HG03521 (cell line): ENCODE measurements around the gene NANP.
"Not testable (repeated sequence)": the region's sequence is repeated elsewhere in the genome, so short reads cannot be mapped to it uniquely, and the experiment has no call there.

Experiments used
- ATAC-seq: cut with Tn5 transposase; IDR thresholded peaks from one replicate; pipeline ENCODE4 v1.9.1; 2021; ENCODE audit warnings: mild to moderate bottlenecking, moderate library complexity; ENCODE audit not compliant: unreplicated experiment

NANP gene

GRCh38 chr20:25623736-25624499, at the start of gene NANP:
Gene NANP (minus strand): TSS chr20:25624014. CDS start chr20:25623948, 66 bp downstream.
- ATAC-seq = peak; percentile 87

GRCh38 chr20:25672659-25673235, 48.9 kb upstream of the NANP start:
- ATAC-seq = no peak

GRCh38 chr20:25669826-25670422, 46.1 kb upstream of the NANP start:
- no peak for ATAC-seq

GRCh38 chr20:25668446-25668845, 44.6 kb upstream of the NANP start:
- no peak for ATAC-seq

GRCh38 chr20:25659999-25660398, 36.2 kb upstream of the NANP start:
- ATAC-seq = no peak

GRCh38 chr20:25654487-25654886, 30.7 kb upstream of the NANP start:
- no peak for ATAC-seq

- not testable (repeated sequence) for ATAC-seq
These were observed 29.1 kb upstream of the NANP start for GRCh38 chr20:25652866-25653265.

- ATAC-seq = no peak
These were observed 21.0 kb upstream of the NANP start for GRCh38 chr20:25644814-25645213.

GRCh38 chr20:25643716-25644115, 19.9 kb upstream of the NANP start:
- ATAC-seq = no peak

GRCh38 chr20:25637247-25637646, 13.4 kb upstream of the NANP start:
- ATAC-seq = no peak

- ATAC-seq = no peak
These were observed 9.4 kb upstream of the NANP start for GRCh38 chr20:25632940-25633790.

- ATAC-seq = not testable (repeated sequence)
These were observed 6.8 kb upstream of the NANP start for GRCh38 chr20:25630615-25631014.

GRCh38 chr20:25629816-25630499, 6.1 kb upstream of the NANP start:
- ATAC-seq = no peak

GRCh38 chr20:25626779-25627178, 3.0 kb upstream of the NANP start:
- ATAC-seq = no peak

GRCh38 chr20:25624500-25624939, 706 bp upstream of the NANP start:
- ATAC-seq = no peak

GRCh38 chr20:25623225-25623735, 534 bp downstream of the NANP start:
- peak; percentile 18 for ATAC-seq

GRCh38 chr20:25622450-25623224, 1.2 kb downstream of the NANP start:
- ATAC-seq = no peak

GRCh38 chr20:25622049-25622448, 1.8 kb downstream of the NANP start:
- no peak for ATAC-seq

- no peak for ATAC-seq
These were observed 4.3 kb downstream of the NANP start for GRCh38 chr20:25619514-25619913.

GRCh38 chr20:25608774-25609173, 15.0 kb downstream of the NANP start:
- ATAC-seq = no peak
